ENCODE measurements around the gene ZNF227. TPM values are rescaled to one million over a fixed set of nuclear protein-coding genes. Genes with fewer than 3 reads are reported as not detected.

Gene ZNF227
- 10 to 100 TPM; 30.7 TPM for total RNA-seq

DNA sequence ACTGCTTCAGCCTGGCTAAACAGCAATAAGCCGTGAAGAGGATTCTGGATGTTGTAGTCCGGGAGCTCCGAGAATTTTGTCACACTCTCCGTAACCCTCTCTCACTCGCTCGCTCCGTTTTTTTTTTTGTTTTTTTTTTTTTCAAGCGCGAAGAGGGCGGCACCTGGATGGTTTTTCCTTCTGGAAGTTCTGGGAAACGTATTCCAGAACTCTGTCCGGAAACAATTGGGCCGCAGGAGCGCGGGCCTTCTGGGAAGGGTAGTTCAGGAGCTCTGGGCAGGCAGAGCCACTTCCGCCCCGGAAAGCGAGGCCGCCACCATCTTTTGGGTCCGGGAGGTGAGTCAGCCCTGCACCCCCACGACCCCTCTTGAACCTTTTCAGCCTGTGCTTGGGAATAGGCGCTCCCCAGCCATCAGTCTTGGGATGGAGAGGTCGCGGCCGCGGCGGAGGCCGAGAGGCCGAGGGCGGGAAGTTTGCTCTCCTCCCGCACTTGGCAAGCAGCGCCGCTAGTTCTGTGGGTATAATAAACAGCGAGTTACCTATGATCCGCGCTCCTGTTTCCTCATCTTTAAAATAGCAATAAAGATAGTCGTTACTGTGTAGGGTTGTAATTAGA lies at the start of gene ZNF227:
TSS of gene ZNF227 (plus strand) at position 283 of the 616 bp plus-strand sequence. CDS start 5,261 bp downstream, outside the sequence.

DNA sequence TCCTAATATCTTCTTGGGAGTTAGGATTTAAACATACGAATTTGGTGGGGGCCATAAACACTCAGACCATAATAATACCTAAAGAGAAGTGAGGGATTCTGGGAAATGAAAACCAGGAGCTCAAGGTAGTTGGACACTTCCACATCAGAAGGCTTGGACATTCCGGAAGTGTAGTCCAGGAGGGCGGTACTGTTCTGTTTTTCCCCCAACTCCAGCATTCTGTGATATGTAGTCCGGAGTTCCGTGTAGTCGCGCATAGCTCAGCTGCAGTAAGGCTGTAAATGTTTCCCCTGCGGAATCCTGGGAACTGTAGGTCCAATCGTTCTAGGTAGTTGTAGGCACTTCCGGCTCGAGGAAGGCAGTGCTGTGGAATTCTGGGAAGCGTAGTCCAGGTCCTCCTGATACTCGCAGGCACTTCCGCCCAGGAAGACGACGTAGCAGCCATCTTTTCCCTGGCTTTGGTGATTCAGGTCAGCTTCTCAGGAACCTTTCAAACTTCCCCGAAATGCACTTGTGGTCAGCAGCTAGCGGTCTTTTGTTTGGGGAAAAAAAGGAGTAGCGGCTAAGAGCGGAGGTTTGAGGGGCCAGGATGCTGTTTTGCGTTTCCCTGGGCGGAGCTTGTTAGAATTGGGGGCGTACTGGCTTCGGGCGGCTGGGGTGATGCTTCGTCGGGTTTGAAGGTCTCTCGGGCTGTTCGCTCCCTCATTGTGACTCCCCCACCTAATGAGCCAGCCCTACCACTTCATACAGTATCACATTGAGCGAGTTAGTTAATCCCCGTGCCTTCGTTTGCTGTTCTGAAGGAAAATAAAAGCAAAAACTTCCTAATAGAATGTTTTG lies 47.4 kb upstream of the ZNF227 start, which contains the start of gene ZNF226:
TSS of gene ZNF226 (plus strand) at position 428 of the 840 bp plus-strand sequence. CDS start 4,981 bp downstream, outside the sequence.

Other genes with a start within 250 kb of the ZNF227 start
- gene ZNF155, start 228.3 kb upstream of the ZNF227 start, total RNA-seq = 1 to 10 TPM; 6.3 to 7.1 TPM
- 1 to 10 TPM; 5.3 to 6.1 TPM for gene ZNF230, start 209.6 kb upstream of the ZNF227 start, total RNA-seq
- gene ZNF222, start 187.2 kb upstream of the ZNF227 start, total RNA-seq = 1 to 10 TPM; 3.6 to 5.4 TPM
- gene ZNF223, start 160.5 kb upstream of the ZNF227 start, total RNA-seq = under 1 TPM; 0.35 to 0.48 TPM
- gene ZNF284, start 140.4 kb upstream of the ZNF227 start, total RNA-seq = 1 to 10 TPM; 2.2 to 2.3 TPM
- gene ZNF224, start 118.2 kb upstream of the ZNF227 start, total RNA-seq = 10 to 100 TPM; 40.3 to 42.0 TPM
- gene ZNF225, start 99.1 kb upstream of the ZNF227 start, total RNA-seq = 1 to 10 TPM; 5.1 to 5.8 TPM
- gene ZNF234, start 71.0 kb upstream of the ZNF227 start, total RNA-seq = 10 to 100 TPM; 12.7 to 13.4 TPM
- 10 to 100 TPM; 19.2 to 20.2 TPM for gene ZNF226, start 47.4 kb upstream of the ZNF227 start, total RNA-seq
- under 1 TPM; 0.17 to 0.40 TPM for gene ZNF233, start 47.4 kb downstream of the ZNF227 start, total RNA-seq
- 1 to 10 TPM; 7.5 to 8.1 TPM for gene ZNF235, start 92.5 kb downstream of the ZNF227 start, total RNA-seq
- not detected for gene ZNF112, start 144.1 kb downstream of the ZNF227 start, total RNA-seq
- gene ZNF285, start 189.1 kb downstream of the ZNF227 start, total RNA-seq = 1 to 10 TPM; 1.2 to 1.9 TPM
- gene ZNF229, start 235.9 kb downstream of the ZNF227 start, total RNA-seq = under 1 TPM; 0.66 to 0.67 TPM

All from activated naive CD4-positive, alpha-beta T cell treated with anti-CD3 and anti-CD28 coated beads, Interleukin-2, amount 10 ng/mL, durations not matched to agents 5 hours and 36 hours (primary cell).